Measurements from ENCODE around the gene OGT.

- no peak for TF ChIP-seq CTCF (IDR thresholded peaks at IDR 0.05)
- TF ChIP-seq ZFX (IDR thresholded peaks at IDR 0.05; ENCODE audit: borderline replicate concordance), result no peak
These were observed 579 bp downstream of the OGT start for GRCh38 chrX:71533516-71533850.
